ENCODE measurements around the gene RDH16.
A peak's percentile ranks its signal among the peaks of the same experiment; 100 is the strongest.
"Not testable (repeated sequence)": the region's sequence is repeated elsewhere in the genome, so short reads cannot be mapped to it uniquely, and the experiment has no call there.

The RDH16 gene

GRCh38 chr12:56916296-56916995 lies 41.0 kb downstream of the RDH16 start:
- no peak for DNase-seq

DNA sequence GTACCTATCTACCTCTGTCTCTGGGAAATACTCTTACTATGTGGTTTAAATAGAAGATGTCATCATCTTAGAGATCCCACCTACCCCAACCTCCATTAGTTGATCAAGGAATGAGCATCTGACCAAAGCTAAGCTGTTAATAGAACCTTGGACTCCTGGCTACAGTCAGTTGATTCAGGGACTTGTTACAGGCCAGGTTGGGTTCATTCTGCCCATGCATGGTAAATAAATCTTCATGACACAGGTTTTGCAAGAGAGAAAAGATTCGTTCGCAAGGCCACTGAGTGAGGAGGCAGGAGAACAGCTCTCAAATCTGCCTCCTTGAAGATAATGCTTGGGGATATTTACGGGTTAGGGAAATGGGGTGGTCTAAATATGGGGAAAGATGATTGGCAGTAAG lies 42.7 kb downstream of the RDH16 start:
- no peak for DNase-seq

GRCh38 chr12:56914256-56914655 lies 43.2 kb downstream of the RDH16 start:
- no peak for DNase-seq

DNA sequence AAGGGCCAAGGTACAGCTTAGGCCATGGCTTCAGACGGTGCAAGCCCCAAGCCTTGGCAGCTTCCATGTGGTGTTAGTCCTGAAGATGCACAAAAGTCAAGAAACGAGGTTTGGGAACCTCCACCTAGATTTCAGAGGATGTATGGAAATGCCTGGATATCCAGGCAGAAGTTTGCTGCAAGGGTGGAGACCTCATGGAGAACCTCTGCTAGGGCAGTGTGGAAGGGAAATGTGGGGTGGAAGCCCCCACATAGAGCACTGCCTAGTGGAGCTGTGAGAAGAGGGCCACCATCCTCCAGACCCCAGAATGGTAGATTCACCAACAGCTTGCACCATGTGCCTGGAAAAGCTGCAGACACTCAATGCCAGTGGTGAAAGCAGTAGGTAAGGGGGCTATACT lies 48.0 kb downstream of the RDH16 start:
- not testable (repeated sequence) for DNase-seq

DNA sequence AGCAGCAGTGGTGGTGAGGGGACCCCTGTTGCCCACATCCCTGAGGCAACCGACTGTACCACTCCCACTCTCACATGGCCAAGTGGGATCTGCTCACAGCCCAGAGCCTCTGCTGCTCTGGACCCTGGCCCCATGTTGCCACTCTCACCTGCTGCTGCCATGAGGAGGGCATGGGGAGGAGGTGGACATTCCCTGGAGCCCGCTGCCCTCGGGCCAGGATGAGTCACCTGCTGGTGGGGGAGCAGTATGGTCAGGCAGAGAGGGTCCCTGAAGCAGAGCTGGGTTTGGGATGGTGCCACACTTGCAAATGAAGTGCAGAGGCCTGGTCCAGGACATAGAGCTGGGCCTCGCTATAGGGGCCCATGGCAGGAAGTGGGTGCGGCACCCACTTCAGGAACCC lies 49.3 kb downstream of the RDH16 start:
- DNase-seq: no peak

DNA sequence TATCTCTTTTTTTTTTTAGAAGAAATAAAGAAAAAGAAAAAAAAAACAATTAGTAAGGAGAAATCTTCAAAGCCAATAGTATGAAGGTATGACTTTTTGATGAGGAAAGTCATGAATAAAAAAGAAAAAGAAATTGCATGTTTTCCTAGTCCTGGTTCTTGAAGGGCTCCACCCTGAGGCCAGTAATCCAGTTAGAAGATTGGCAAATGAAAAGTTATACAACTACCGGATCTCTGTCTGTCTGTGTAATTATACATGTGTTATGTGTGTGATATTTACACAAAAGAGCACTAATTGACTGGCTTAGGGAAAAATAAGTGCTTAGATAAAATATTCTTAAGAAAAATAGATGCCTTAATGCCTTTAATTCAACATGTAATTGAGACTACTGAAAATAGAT lies 51.6 kb downstream of the RDH16 start:
- DNase-seq: no peak

DNA sequence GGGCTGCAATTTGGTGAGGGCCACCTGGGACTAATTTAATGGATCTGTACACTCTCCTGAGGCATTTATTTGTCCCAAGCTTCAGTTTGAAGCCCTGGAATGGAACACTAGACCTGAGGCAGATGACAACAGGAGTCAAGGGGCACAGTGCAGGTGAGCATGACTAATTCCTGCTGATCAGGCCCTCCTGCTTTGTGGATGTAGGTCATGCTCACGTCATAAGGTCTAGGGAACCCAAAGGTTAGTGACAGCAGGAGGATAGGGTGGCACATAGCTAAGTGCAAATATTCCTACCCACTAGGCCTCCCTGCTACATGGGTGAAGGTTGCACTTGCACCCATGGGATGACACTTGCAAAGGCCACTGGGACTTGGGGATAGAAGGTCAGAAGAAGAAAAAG lies 54.0 kb downstream of the RDH16 start:
- peak; percentile 26 for DNase-seq

Measured in DMS53 (cell line).